ENCODE measurements around the gene IRS2. TPM values are rescaled to one million over a fixed set of nuclear protein-coding genes. Genes with fewer than 3 reads are reported as not detected.

IRS2 gene
- total RNA-seq, 4 donors from 2014 or later, result 42.3 to 82.5 (median 52.6) TPM

- TF ChIP-seq CTCF (IDR thresholded peaks at IDR 0.05; ENCODE audit: low read depth), result no peak
Observed at GRCh38 chr13:109787135-109787954, 962 bp upstream of the IRS2 start.

- TF ChIP-seq CTCF (IDR thresholded peaks at IDR 0.05; ENCODE audit: low read depth), result no peak
Observed at GRCh38 chr13:109785892-109786450, 412 bp downstream of the IRS2 start.

DNA sequence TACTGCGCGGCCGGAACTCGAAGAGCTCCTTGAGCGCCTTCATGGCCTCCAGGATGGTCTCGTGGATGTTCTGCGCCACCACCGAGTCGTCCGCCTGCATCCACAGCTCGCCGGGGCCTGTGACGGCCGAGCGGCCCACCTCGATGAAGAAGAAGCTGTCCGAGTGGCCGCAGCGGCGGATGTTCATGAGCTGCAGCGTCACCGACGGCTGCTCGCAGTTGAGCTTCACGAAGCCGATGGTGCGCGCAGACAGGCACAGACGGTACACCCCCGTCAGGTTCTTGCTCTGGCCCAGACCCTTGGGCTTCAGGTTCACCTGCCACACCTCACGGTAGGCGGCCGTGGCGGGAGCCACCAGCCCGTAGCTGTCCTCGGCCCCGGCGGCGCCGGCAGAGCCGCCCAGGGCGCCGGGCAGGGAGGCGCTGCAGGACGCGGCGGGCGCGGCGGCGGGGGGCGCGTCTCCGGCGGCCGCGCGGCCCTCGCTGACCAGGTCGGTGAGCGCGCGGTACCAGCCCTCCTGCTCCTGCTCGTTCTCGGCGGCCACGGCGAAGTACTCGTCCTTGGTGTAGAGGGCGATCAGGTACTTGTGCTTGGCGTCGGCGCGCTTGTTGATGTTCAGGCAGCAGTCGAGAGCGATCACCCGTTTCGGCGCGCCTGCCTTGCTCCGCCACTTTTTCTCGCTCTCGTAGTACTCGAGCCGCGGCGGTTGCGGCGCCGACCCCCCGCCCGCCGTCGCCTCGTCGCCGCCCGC lies 1.1 kb downstream of the IRS2 start:
- TF ChIP-seq CTCF (IDR thresholded peaks at IDR 0.05; ENCODE audit: low read depth), result no peak

DNA sequence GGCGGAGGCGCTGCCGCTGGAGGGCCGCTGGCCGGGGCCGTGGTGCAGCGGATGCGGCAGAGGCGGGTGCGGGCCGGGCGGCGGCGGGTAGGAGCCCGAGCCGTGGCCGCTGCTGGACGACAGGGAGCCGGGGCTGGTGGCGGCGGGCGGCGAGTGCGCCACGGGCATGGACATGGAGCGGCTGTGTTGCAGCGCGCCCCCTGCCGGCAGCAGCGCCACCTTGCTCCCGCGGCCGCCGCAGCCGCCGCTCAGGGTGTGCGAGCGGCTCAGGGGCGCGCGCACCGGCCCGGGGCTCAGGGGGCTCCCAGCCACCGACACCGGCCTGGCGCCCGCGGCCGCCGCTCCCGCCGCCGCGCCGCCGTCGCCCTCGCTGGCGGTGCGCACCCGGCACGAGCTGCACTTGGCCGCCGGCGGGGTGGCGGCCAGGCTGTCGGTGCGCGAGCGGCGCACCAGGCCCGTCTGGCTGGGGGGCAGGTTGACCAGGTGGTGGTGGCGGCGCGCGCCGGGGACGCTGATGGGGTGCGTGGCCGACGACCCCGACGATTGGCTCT lies 1.7 kb downstream of the IRS2 start:
- TF ChIP-seq CTCF (IDR thresholded peaks at IDR 0.05; ENCODE audit: low read depth), result no peak

GRCh38 chr13:109783815-109784589 lies 2.4 kb downstream of the IRS2 start:
- no peak for TF ChIP-seq CTCF (IDR thresholded peaks at IDR 0.05; ENCODE audit: low read depth)

GRCh38 chr13:109783447-109783814 lies 3.0 kb downstream of the IRS2 start:
- TF ChIP-seq CTCF (IDR thresholded peaks at IDR 0.05; ENCODE audit: low read depth), result no peak
